SK-N-MC (cell line): Measurements from ENCODE around the gene SLC16A3.

Experiments
- DNase-seq: peaks from one replicate; pipeline ENCODE4 v3.0.0-alpha.2; 2011; ENCODE audit warnings: low read depth, low spot score
- H3K27ac ChIP-seq: fragments of 200-600 bp; sonication (generic); 2 replicates; pipeline ENCODE4 v1.5.1; 2016; ENCODE audit warnings: mixed run types
- H3K36me3 ChIP-seq: fragments of 200-600 bp; sonication (generic); 2 replicates; pipeline ENCODE4 v1.6.1; 2017; ENCODE audit warnings: antibody characterized with exemption, low read length, mixed read lengths; ENCODE audit not compliant: insufficient read depth
- H3K4me3 ChIP-seq: fragments of 200-600 bp; sonication (generic); 2 replicates; pipeline ENCODE4 v1.5.1; 2016
- H3K9ac ChIP-seq: fragments of 200-600 bp; sonication (generic); 2 replicates; pipeline ENCODE4 v1.8.0; 2017; ENCODE audit warnings: mixed run types, mixed read lengths; ENCODE audit not compliant: insufficient read length
- H3K9me3 ChIP-seq: fragments of 200-600 bp; sonication (generic); 2 replicates; pipeline ENCODE4 v1.6.1; 2017; ENCODE audit warnings: low read depth, mild to moderate bottlenecking, antibody characterized with exemption, low read length, moderate library complexity, mixed read lengths
- EZH2 ChIP-seq: fragments of 200-600 bp; sonication (generic); IDR thresholded peaks from one replicate; pipeline ENCODE4 v1.6.1; 2017; ENCODE audit warnings: antibody characterized with exemption
- FOXP2 ChIP-seq: optimal IDR thresholded peaks from 2 replicates; pipeline ENCODE3; 2011; ENCODE audit warnings: mild to moderate bottlenecking, moderate library complexity; ENCODE audit not compliant: insufficient read depth; ENCODE audit errors: extremely low read length, control extremely low read depth
- POLR2AphosphoS5 ChIP-seq: IDR thresholded peaks from 2 replicates; pipeline ENCODE4 v1.6.1; 2012; ENCODE audit warnings: mild to moderate bottlenecking, low read depth, low read length, borderline replicate concordance

The SLC16A3 gene

DNA sequence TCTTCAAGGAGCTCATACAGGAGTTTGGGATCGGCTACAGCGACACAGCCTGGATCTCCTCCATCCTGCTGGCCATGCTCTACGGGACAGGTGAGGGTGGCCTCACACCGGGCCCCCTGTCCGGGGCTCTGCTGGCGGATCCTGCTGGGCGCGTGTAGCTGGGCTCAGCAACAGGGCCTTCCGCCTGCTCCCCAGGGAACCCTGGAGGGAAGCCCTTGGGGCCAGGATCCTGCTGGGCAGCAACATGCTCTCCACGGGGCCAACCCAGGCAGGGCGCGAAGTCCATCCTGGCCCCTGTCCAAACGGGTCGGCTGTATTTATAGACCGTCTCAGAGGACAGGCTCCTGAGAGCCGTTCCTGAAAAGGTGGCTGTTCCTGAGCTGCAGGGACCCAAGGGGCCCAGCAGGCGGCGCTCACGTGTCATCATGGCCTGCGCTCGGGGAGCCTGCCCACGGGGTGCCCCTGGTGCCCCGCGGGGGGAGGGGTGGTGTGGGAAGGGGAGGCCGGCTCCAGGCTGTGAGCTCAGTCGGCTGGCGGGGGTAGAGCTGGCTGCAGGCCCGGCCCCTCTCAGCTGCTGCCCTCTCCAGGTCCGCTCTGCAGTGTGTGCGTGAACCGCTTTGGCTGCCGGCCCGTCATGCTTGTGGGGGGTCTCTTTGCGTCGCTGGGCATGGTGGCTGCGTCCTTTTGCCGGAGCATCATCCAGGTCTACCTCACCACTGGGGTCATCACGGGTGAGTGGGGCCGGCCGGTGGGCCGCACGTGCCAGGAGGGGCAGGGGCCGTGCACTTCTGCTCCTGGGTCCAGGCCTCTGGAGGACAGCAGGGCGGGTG lies 7.5 kb downstream of the SLC16A3 start:
- Histone ChIP-seq H3K4me3 (no peak overlapping the region; the same call in 1 of the 2 replicates), H3K36me3 (no peaks in the 10 kb centered on the region), H3K9ac (no peak overlapping the region), H3K27ac (no peak overlapping the region), H3K9me3 (no peaks in the 10 kb centered on the region)
- TF ChIP-seq POLR2AphosphoS5: no peak
- TF ChIP-seq EZH2: no peak
- TF ChIP-seq FOXP2: no peak
- DNase-seq: no peak

DNA sequence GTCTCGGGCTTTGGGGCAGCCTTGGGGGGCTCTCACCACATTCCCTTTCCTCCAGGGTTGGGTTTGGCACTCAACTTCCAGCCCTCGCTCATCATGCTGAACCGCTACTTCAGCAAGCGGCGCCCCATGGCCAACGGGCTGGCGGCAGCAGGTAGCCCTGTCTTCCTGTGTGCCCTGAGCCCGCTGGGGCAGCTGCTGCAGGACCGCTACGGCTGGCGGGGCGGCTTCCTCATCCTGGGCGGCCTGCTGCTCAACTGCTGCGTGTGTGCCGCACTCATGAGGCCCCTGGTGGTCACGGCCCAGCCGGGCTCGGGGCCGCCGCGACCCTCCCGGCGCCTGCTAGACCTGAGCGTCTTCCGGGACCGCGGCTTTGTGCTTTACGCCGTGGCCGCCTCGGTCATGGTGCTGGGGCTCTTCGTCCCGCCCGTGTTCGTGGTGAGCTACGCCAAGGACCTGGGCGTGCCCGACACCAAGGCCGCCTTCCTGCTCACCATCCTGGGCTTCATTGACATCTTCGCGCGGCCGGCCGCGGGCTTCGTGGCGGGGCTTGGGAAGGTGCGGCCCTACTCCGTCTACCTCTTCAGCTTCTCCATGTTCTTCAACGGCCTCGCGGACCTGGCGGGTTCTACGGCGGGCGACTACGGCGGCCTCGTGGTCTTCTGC lies 8.4 kb downstream of the SLC16A3 start:
- TF ChIP-seq FOXP2: no peak
- TF ChIP-seq POLR2AphosphoS5: no peak
- no peak for TF ChIP-seq EZH2
- Histone ChIP-seq H3K27ac (no peak overlapping the region), H3K9me3 (no peaks in the 10 kb centered on the region), H3K9ac (no peak overlapping the region), H3K36me3 (no peaks in the 10 kb centered on the region), H3K4me3 (no peak overlapping the region)
- no peak for DNase-seq

DNA sequence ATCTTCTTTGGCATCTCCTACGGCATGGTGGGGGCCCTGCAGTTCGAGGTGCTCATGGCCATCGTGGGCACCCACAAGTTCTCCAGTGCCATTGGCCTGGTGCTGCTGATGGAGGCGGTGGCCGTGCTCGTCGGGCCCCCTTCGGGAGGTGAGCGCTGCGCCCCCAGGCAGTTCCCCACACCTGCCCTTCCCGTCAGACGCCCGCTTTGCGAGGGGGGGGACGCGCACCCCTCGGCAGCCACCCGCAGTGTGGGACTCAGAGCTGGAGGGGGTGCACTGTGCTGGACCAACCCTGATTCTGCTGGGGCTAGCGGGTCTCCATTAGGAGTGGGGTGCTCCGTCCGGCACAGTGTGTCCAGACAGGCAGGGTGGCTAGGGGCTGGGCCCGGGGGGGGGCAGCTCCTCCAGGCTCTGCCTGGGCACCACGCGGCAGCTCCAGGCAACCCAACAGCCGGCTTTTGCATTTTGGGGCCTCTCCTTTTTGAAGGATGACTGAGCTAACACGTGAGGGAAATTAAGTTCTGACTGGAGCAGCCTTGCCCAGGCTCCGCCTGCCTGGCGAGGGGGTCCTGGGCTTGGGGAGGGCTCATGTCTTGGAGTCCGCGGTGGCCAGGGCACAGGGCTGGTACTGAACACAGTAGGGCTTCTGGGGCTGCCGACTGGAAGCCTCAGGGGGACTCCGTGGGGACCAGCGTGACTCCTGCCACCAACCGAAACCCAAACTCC lies 9.1 kb downstream of the SLC16A3 start:
- Histone ChIP-seq H3K36me3 (peaks cover 5% of the 10 kb centered on the region; the same call in 1 of the 2 replicates), H3K4me3 (peak overlapping the region; percentile 79), H3K9ac (peak overlapping the region; percentile 28), H3K9me3 (no peaks in the 10 kb centered on the region), H3K27ac (peak overlapping the region; percentile 82)
- no peak for TF ChIP-seq FOXP2
- no peak for TF ChIP-seq POLR2AphosphoS5
- no peak for TF ChIP-seq EZH2
- DNase-seq: no peak

DNA sequence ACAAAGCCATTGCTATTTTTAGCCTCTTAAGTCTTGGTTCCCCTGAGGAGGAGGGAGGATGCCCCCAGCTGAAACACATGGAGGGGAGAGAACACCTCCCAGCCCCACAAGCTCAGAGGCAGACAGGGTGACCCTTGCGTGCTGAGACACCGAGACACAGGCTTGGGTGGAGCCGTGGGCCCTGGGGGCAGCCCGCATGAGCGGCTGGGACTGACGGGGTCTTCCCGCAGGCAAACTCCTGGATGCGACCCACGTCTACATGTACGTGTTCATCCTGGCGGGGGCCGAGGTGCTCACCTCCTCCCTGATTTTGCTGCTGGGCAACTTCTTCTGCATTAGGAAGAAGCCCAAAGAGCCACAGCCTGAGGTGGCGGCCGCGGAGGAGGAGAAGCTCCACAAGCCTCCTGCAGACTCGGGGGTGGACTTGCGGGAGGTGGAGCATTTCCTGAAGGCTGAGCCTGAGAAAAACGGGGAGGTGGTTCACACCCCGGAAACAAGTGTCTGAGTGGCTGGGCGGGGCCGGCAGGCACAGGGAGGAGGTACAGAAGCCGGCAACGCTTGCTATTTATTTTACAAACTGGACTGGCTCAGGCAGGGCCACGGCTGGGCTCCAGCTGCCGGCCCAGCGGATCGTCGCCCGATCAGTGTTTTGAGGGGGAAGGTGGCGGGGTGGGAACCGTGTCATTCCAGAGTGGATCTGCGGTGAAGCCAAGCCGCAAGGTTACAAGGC lies 9.8 kb downstream of the SLC16A3 start:
- H3K4me3 ChIP-seq: peak overlapping the region; percentile 79
- TF ChIP-seq FOXP2 (no peak), POLR2AphosphoS5 (peak; percentile 69), EZH2 (no peak)
- H3K27ac ChIP-seq: peak overlapping the region; percentile 82
- H3K9ac ChIP-seq: peak overlapping the region; percentile 28
- H3K9me3 ChIP-seq: no peaks in the 10 kb centered on the region
- peaks cover 12% of the 10 kb centered on the region for H3K36me3 ChIP-seq
- DNase-seq: no peak

DNA sequence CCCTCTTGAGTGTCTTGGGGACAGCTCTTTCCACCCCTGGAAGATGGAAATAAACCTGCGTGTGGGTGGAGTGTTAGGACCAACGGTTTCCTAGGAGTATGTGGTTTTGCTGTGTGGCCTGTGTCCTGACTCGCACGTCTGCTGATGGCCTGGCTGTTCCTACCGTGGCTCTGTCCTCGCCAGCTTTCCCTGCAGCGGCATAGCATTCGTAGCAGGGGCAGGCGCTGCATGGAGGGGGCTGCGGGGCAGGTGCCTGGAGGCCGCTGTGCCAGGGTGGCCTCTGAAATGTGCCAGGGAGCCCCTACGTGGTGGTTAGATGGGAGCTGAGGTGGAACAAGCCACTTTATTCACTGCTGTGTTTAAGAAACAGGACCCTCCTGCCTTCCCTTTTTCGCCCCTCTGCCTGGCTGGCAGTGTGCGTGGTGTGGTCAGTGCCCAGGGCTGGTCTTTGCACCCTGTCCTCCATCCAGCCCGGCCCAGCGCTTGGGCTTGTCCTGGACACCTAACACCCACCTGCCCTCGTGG lies 10.6 kb downstream of the SLC16A3 start:
- Histone ChIP-seq H3K36me3 (peaks cover 20% of the 10 kb centered on the region), H3K9ac (no peak overlapping the region), H3K27ac (0 out of 2 replicates have a peak overlapping the region, but pooled peaks have one; percentile 19), H3K4me3 (no peak overlapping the region), H3K9me3 (no peaks in the 10 kb centered on the region)
- TF ChIP-seq POLR2AphosphoS5 (no peak), EZH2 (no peak), FOXP2 (no peak)
- DNase-seq: no peak

DNA sequence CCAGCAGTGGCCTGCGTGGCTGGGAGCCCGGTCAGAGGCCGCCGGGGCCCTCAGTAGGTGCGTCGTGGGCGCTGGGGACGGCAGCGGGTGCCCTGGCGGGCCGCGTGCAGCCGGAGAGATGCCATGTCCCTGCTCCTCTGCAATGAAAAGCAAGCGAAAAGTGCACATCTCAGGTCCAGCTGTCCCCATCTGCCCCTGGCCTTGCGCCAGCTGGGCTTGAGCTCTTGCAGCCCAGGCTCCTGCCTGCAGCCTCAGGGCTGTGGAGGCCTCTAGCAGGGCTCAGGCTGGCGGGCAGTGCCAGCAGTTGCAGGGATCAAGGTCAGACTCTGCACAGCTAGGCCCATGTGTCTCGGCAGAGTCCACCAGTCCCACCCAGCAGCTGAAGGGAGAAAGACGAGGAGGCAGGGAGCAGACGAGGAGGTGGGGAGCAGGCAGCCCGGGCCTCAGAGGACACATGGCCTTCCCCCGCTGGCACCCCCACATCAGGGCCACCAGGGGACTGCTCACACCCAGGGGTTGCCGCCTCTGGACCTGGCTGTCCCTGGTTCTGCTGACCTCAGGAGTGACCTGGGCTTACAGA lies 11.2 kb downstream of the SLC16A3 start:
- H3K27ac ChIP-seq: no peak overlapping the region

DNA sequence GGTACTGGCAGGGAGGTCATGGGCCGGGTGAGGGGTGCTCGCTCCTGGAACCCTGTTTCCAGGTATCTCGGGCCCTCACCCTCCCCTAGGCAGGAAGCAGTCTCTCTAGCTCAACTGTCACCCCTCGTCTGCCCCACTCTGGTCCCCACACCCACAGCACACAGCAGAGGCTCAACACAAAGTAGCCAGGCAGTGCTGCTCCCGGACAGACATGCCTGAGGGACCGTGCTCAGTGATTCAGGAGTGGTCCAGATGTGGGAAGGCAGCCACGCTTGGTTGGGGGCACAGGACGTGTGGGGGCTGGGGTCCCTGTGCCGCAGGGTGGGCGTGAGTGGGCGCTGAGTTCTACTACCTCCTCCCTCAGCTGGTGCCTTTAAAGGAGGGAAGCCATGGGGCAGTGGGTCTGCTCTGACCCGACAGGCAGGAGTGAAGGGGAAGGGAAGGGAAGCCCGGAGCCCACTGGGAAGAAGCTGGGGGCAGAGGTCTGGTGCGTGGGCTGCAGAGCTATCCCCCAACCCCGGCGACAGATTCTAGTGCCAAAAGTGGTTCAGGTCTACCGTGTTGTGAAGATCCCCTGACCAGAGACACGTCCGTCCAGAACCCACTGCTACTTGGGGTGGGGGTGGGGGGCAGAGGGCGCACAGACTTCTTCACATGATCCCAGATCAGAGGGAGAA lies 11.8 kb downstream of the SLC16A3 start:
- Histone ChIP-seq H3K27ac (no peak overlapping the region), H3K9ac (no peak overlapping the region), H3K9me3 (no peaks in the 10 kb centered on the region), H3K36me3 (peaks cover 32% of the 10 kb centered on the region), H3K4me3 (no peak overlapping the region)
- no peak for DNase-seq
- TF ChIP-seq FOXP2 (no peak), POLR2AphosphoS5 (no peak), EZH2 (no peak)

More for the DNA sequence above, 11.2 kb downstream of the SLC16A3 start:
- no peak overlapping the region for H3K4me3 ChIP-seq
- DNase-seq: no peak
- H3K9ac ChIP-seq: no peak overlapping the region
- peaks cover 26% of the 10 kb centered on the region for H3K36me3 ChIP-seq
- no peaks in the 10 kb centered on the region for H3K9me3 ChIP-seq
- no peak for TF ChIP-seq FOXP2
- TF ChIP-seq EZH2: no peak
- no peak for TF ChIP-seq POLR2AphosphoS5
